WERI-Rb-1 (cell line): Measurements from ENCODE around the gene DST.

ENCODE experiments used
- DNase-seq: peaks from one replicate; pipeline ENCODE4 v3.0.0-alpha.2; 2020
- H3K27ac ChIP-seq: fragments of 250-450 bp; sonication (Bioruptor Pico); 2 replicates; pipeline ENCODE4 v1.5.1; 2020; ENCODE audit warnings: mild to moderate bottlenecking, moderate library complexity
- H3K27me3 ChIP-seq: fragments of 250-450 bp; sonication (Bioruptor Pico); 2 replicates; pipeline ENCODE4 v1.5.1; 2021; ENCODE audit warnings: mild to moderate bottlenecking, low read depth, moderate library complexity; ENCODE audit not compliant: insufficient read depth, severe bottlenecking
- H3K36me3 ChIP-seq: fragments of 250-450 bp; sonication (Bioruptor Pico); 2 replicates; pipeline ENCODE4 v1.5.1; 2020; ENCODE audit warnings: mild to moderate bottlenecking, moderate library complexity
- H3K4me3 ChIP-seq: 2 replicates; pipeline ENCODE4 v1.5.1; 2011; ENCODE audit warnings: low read depth, mild to moderate bottlenecking, control low read depth, low read length
- H3K9me3 ChIP-seq: fragments of 250-450 bp; sonication (Bioruptor Pico); 2 replicates; pipeline ENCODE4 v1.5.1; 2021; ENCODE audit warnings: mild to moderate bottlenecking, moderate library complexity; ENCODE audit not compliant: severe bottlenecking
- TF ChIP-seq, protein P1 (sequence below): IDR thresholded peaks from 2 replicates; pipeline ENCODE4 v1.5.1; 2011; ENCODE audit warnings: low read depth, mild to moderate bottlenecking, control low read depth, inconsistent platforms, low read length

The DST gene

DNA sequence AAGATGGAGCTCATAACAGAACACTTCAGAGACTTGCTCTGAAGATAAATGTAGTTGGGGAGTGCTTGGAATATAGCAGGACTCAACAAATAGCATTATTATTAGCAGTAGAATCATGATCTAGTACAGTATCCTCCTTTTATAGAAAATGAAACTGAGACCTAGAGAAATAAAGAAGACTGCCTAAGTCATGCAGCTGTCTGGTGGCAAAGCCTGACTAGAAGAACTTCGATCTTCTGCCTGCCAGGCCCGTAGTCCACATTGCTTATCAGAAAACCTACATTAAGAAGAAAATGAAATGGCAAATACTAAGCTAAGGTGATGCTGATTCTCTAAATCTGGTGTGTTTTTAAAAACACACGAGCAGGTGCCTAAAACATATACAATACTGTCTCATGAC is 46.4 kb upstream of the DST start:
- TF ChIP-seq, protein P1, sequence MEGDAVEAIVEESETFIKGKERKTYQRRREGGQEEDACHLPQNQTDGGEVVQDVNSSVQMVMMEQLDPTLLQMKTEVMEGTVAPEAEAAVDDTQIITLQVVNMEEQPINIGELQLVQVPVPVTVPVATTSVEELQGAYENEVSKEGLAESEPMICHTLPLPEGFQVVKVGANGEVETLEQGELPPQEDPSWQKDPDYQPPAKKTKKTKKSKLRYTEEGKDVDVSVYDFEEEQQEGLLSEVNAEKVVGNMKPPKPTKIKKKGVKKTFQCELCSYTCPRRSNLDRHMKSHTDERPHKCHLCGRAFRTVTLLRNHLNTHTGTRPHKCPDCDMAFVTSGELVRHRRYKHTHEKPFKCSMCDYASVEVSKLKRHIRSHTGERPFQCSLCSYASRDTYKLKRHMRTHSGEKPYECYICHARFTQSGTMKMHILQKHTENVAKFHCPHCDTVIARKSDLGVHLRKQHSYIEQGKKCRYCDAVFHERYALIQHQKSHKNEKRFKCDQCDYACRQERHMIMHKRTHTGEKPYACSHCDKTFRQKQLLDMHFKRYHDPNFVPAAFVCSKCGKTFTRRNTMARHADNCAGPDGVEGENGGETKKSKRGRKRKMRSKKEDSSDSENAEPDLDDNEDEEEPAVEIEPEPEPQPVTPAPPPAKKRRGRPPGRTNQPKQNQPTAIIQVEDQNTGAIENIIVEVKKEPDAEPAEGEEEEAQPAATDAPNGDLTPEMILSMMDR, result no peak
- Histone ChIP-seq H3K27me3 (no peaks in the 10 kb centered on the region), H3K36me3 (peaks cover 10% of the 10 kb centered on the region), H3K27ac (no peak overlapping the region), H3K9me3 (no peaks in the 10 kb centered on the region), H3K4me3 (peak overlapping the region; percentile 11)
- no peak for DNase-seq

DNA sequence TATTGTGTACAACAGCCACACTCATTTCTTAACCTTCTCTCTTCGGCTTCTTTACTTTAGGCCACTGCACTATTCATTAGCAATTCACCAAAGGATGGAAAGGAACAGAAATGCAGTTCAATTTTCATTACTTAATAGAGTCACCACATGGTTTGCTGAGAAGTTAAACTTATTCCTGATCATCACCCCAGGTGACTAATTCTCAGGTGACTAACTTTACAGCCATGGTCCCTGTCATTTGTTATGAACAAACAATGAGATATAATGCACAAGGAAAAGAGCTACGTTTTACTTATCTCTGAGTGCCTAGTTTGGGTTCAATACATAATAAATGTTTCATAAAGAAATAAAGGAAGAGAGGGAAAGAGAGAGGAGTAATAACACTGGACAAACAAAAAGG is 45.8 kb upstream of the DST start:
- H3K27me3 ChIP-seq, result no peaks in the 10 kb centered on the region
- H3K36me3 ChIP-seq, result peaks cover 10% of the 10 kb centered on the region
- no peak overlapping the region for H3K27ac ChIP-seq
- DNase-seq, result no peak
- TF ChIP-seq, protein P1, result no peak
- no peaks in the 10 kb centered on the region for H3K9me3 ChIP-seq
- H3K4me3 ChIP-seq, result no peak overlapping the region

DNA sequence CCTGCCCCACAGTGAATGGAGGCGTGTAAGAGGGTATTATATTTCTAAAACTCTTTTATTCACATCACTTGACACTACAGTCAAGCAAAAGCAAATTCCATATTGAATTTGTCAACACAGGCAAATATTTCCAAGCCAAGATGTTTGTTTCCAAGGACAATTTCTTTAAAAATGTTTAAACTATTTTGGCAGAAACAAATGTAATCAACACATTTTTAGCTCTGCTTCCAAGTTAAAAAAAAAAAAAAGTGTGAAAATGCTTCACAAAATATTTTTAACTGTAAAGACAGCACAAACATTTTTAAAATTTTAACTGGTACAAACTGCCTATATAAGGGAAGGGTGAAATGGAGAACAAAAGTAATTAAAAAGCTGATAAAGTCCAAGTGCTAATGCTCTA is 44.9 kb upstream of the DST start:
- DNase-seq, result no peak
- Histone ChIP-seq H3K27me3 (no peaks in the 10 kb centered on the region), H3K9me3 (no peaks in the 10 kb centered on the region), H3K27ac (no peak overlapping the region), H3K4me3 (no peak overlapping the region), H3K36me3 (peaks cover 10% of the 10 kb centered on the region)
- TF ChIP-seq, protein P1, result no peak

DNA sequence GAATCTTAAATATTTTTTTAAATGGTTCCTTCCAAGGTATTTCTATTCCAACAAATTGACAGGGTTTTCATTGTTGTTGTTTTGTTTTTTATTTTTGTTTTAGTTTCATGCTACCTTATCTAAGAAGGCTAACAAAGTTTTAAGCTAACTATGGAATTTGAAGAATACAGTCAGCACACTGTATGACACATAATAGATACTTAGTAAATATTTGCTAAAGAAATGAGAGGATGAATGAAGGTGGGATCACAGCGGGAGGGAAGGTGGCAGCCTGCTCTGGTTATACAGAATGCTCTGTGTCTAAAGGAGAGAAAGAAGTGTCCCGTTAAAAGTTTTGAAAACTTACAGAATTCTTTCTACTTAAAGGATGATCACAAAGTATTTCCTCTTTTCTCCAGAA is 43.7 kb upstream of the DST start:
- H3K9me3 ChIP-seq, result no peaks in the 10 kb centered on the region
- no peak overlapping the region for H3K4me3 ChIP-seq
- H3K27ac ChIP-seq, result no peak overlapping the region
- no peak for DNase-seq
- no peaks in the 10 kb centered on the region for H3K27me3 ChIP-seq
- H3K36me3 ChIP-seq, result peaks cover 13% of the 10 kb centered on the region
- TF ChIP-seq, protein P1, result no peak

DNA sequence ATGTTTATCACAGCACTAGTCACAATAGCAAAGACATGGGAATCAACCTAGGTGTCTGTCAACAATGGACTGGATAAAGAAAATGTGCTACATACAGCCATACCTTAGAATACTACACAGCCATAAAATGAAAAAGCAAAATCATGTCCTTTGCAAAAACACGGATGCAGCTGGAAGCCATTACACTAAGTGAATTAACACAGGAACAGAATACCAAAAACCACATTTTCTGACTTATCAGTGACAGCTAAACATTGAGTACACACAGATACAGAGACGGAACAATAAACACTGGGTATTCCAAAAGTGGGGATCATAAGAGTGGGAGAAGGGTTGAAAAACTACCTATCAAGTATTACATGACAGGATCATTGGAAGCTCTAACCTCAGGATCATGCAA is 43.3 kb upstream of the DST start:
- H3K36me3 ChIP-seq, result peaks cover 13% of the 10 kb centered on the region
- TF ChIP-seq, protein P1, result no peak
- H3K9me3 ChIP-seq, result no peaks in the 10 kb centered on the region
- no peak for DNase-seq
- no peak overlapping the region for H3K4me3 ChIP-seq
- no peaks in the 10 kb centered on the region for H3K27me3 ChIP-seq
- no peak overlapping the region; the same call in 1 of the 2 replicates for H3K27ac ChIP-seq

DNA sequence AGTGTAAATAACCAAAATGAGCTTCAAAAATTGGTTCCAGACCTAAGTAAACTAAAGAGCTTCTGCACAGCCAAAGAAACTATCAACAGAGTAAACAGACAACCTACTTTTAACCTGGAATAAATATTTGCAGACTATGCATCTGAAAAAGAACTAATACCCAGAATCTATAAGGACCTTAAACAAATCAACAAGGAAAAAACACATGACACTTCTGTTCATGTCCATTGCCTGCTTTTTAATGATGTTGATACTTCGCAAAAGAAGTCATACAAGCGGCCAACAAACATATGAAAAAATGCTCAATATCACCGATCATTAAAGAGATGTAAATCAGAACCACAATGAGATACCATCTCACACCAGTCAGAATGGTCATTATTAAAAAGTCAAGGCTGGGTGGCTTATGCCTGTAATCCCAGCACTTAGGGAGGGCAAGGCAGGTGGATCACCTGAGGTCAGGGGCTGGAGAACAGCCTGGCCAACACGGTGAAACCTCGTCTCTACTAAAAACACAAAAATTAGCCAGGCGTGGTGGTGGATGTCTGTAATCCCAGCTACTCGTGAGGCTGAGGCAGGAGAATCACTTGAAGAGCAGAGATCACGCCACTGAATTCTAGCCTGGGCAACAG is 42.5 kb upstream of the DST start:
- Histone ChIP-seq H3K36me3 (peaks cover 13% of the 10 kb centered on the region), H3K27me3 (no peaks in the 10 kb centered on the region), H3K4me3 (no peak overlapping the region), H3K9me3 (no peaks in the 10 kb centered on the region), H3K27ac (no peak overlapping the region)
- TF ChIP-seq, protein P1, result no peak
- peak; percentile 69 for DNase-seq
